Endothelial cell of umbilical vein (primary cell): ENCODE measurements around the gene PRKCD. TPM values are rescaled to one million over a fixed set of nuclear protein-coding genes. Genes with fewer than 3 reads are reported as not detected.

Source experiments
- BruUV-seq: library from RNA; stranded (reverse); fragments of 400-500 nt; replicated peaks from 2 replicates; lab custom pipeline; 2021; lab: Mats Ljungman, UMichigan
- CTCF ChIA-PET: fragments of 300-600, 350-600 bp; sonication (Branson Sonifier 250); formaldehyde crosslinking; loops from one replicate; lab custom pipeline; 2021; ENCODE audit warnings: antibody characterized with exemption, inconsistent platforms; lab: Charles Lee
- POLR2A ChIA-PET: fragments of 300-600, 350-600 bp; sonication (Branson Sonifier 250); formaldehyde crosslinking; loops from one replicate; lab custom pipeline; 2021; ENCODE audit warnings: antibody characterized with exemption, inconsistent platforms; lab: Charles Lee
- DNase-seq: peaks from one replicate; pipeline ENCODE4 v3.0.0-alpha.2; 2011; ENCODE audit warnings: low read depth, low spot score
- FAIRE-seq: peaks from 2 replicates; lab custom pipeline; 2011; peaks lifted over from hg19 to GRCh38; lab: Jason Lieb, UNC
- H2AFZ ChIP-seq: 2 replicates; pipeline ENCODE4 v1.6.0; 2012; ENCODE audit warnings: low read depth, low read length, control low read depth, inconsistent platforms
- H3K27ac ChIP-seq: 2 replicates; pipeline ENCODE4 v1.5.1; 2011; ENCODE audit warnings: low read depth, mild to moderate bottlenecking, control low read depth, low read length, moderate library complexity; ENCODE audit not compliant: insufficient read depth
- H3K27me3 ChIP-seq, 2 experiments: 2 replicates each; pipeline versions ENCODE4 v1.6.0 to v1.6.1; 2011; ENCODE audit warnings: low read length in 2 of 2, mixed read lengths in 1 of 2; ENCODE audit not compliant: control insufficient read depth in 2 of 2, insufficient read depth in 2 of 2
- H3K36me3 ChIP-seq, 2 experiments: 2 replicates in 1 of 2; 3 replicates in 1 of 2; pipeline ENCODE4 v1.5.1; 2011; ENCODE audit warnings: low read length in 2 of 2, mild to moderate bottlenecking in 1 of 2, moderate library complexity in 1 of 2; ENCODE audit not compliant: control insufficient read depth in 2 of 2, insufficient read depth in 2 of 2; ENCODE audit errors: extremely low read depth in 1 of 2
- H3K4me1 ChIP-seq: 3 replicates; pipeline ENCODE4 v1.5.1; 2011; ENCODE audit warnings: mild to moderate bottlenecking, low read length; ENCODE audit not compliant: control insufficient read depth, insufficient read depth; ENCODE audit errors: extremely low read depth
- H3K4me2 ChIP-seq: 2 replicates; pipeline ENCODE4 v1.6.1; 2011; ENCODE audit warnings: low read length, control low read depth, mixed read lengths; ENCODE audit not compliant: insufficient read depth
- H3K4me3 ChIP-seq, 3 experiments: fragments of 200-600 bp in 1 of 3; sonication (generic), shearing (Covaris generic) in 1 of 3; replicated peaks in 1 of 3; 2 replicates each; pipeline ENCODE4 v1.5.1; 2011 to 2016; ENCODE audit warnings: control low read depth in 3 of 3, low read length in 3 of 3, mild to moderate bottlenecking in 2 of 3, inconsistent platforms in 1 of 3, low read depth in 1 of 3, moderate library complexity in 1 of 3; ENCODE audit not compliant: insufficient read depth in 1 of 3
- H3K79me2 ChIP-seq: 2 replicates; pipeline ENCODE4 v1.6.0; 2012; ENCODE audit warnings: low read length, inconsistent platforms; ENCODE audit not compliant: control insufficient read depth, insufficient read depth
- H3K9ac ChIP-seq: replicated peaks from 2 replicates; pipeline ENCODE3; 2011; ENCODE audit warnings: low read length, control low read depth; ENCODE audit not compliant: insufficient read depth; ENCODE audit errors: extremely low read depth
- H3K9me1 ChIP-seq: replicated peaks from 3 replicates; pipeline ENCODE4 v1.6.0; 2011; ENCODE audit warnings: mild to moderate bottlenecking, low read length; ENCODE audit not compliant: control insufficient read depth, insufficient read depth; ENCODE audit errors: extremely low read depth
- H3K9me3 ChIP-seq: replicated peaks from 2 replicates; pipeline ENCODE4 v1.5.1; 2012; ENCODE audit warnings: low read length, inconsistent platforms; ENCODE audit not compliant: control insufficient read depth, insufficient read depth
- H4K20me1 ChIP-seq: replicated peaks from 2 replicates; pipeline ENCODE3; 2011; ENCODE audit warnings: mild to moderate bottlenecking, low read length; ENCODE audit not compliant: control insufficient read depth, insufficient read depth; ENCODE audit errors: extremely low read depth
- GATA2 ChIP-seq: IDR thresholded peaks from 2 replicates; pipeline ENCODE4 v1.7.0; 2011; ENCODE audit warnings: low read depth, mild to moderate bottlenecking, moderate library complexity, mixed read lengths, low read length; ENCODE audit not compliant: insufficient read length, insufficient read depth
- JUN ChIP-seq: IDR thresholded peaks from 2 replicates; pipeline ENCODE4 v1.6.1; 2011; ENCODE audit warnings: borderline replicate concordance, low read depth; ENCODE audit not compliant: insufficient read length, insufficient read depth
- MYC ChIP-seq: IDR thresholded peaks from one replicate; pipeline ENCODE4 v1.6.1; 2011; ENCODE audit warnings: mild to moderate bottlenecking, low read depth, low read length
- POLR2AphosphoS5 ChIP-seq: IDR thresholded peaks from 2 replicates; pipeline ENCODE4 v1.6.1; 2012; ENCODE audit warnings: low read depth, mild to moderate bottlenecking, control low read depth, low read length, moderate library complexity; ENCODE audit not compliant: insufficient read depth
- dilution Hi-C: fragments of 300-500 bp; cut with MboI; formaldehyde crosslinking; loops from one replicate; pipeline ENCODE4 v1.15.0; 2019; ENCODE audit warnings: low sequenced_read_pairs; ENCODE audit not compliant: extremely low pct_ligation_motif_present
- intact Hi-C: fragments of 100-400 bp; cut with micrococcal nuclease; formaldehyde crosslinking; loops from one replicate; pipeline ENCODE4 v1.10.0; 2022
- polyA plus RNA-seq, 4 experiments: library from polyadenylated mRNA; depleted of rRNA in 3 of 4; stranded (reverse) in 3 of 4; unstranded in 1 of 4; fragments of >200 nt; gene quantifications; 2 replicates each; pipeline versions ENCODE4 v1.2.1 to v1.2.3, GENCODE V29; 2011 to 2012; ENCODE audit warnings: missing spikeins in 1 of 4
- total RNA-seq: library from RNA; stranded (reverse); gene quantifications from 2 replicates; pipeline ENCODE4 v1.2.3, GENCODE V29; 2021
- TF ChIP-seq, protein P1 (sequence below): IDR thresholded peaks from 2 replicates; pipeline ENCODE4 v1.6.1; 2011; ENCODE audit not compliant: insufficient read depth, insufficient read length

The PRKCD gene
- total and polyA plus RNA-seq, 2 donors (not counting 3 experiments of a cell fraction or from before 2014, with no cell fraction given) = 15.5 to 19.0 TPM

DNA sequence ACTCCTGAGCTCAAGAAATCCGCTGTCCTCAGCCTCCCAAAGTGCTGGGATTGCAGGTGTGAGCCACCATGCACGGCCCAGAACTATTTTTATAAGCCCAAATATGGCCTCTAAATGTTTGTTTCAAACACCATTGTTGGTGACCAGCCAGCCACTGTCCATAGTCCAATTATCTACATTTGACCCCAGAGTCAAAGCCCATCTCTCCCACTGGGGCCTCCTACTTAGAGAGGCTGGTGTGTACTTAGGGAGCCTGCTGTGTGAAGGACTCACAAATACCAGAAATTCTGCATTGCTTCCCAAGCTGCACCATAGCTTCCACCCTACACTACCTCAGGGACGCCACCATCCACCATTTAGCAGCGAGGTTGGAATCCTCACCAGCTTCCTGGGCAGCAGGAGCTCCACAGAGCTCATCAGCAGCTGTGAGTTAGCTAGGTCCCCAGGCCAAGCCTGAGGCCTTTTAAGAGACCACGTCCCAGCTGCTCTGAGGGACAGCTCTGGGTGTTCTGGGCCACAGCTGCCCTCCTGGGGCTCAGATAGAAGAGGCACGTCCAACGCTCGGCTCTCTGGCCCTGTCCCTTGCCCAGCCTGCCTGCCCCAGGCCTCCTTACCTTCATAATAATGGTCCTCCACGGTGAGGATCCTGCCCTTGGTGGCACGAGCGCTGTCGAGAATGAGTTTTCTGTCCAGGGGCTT, 65.3 kb downstream of the PRKCD start:
- DNase-seq (no peak), FAIRE-seq (no peak)
- no peak for TF ChIP-seq GATA2
- TF ChIP-seq, protein P1, sequence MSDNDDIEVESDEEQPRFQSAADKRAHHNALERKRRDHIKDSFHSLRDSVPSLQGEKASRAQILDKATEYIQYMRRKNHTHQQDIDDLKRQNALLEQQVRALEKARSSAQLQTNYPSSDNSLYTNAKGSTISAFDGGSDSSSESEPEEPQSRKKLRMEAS = no peak
- Histone ChIP-seq H3K4me3 (no peak overlapping the region), H4K20me1 (no peaks in the 10 kb centered on the region), H3K27me3 (no peaks in the 10 kb centered on the region), H3K27ac (no peak overlapping the region), H3K79me2 (peaks cover 2% of the 10 kb centered on the region), H2AFZ (no peak overlapping the region), H3K36me3 (peaks cover 59 to 72% of the 10 kb centered on the region in 2 experiments), H3K9ac (no peak overlapping the region), H3K4me2 (no peak overlapping the region), H3K9me3 (no peaks in the 10 kb centered on the region), H3K4me1 (no peaks in the 10 kb centered on the region), H3K9me1 (no peaks in the 10 kb centered on the region)
- BruUV-seq = no TSS peak
- ChIA-PET CTCF (interaction anchor here (0.9 kb wide), 1 partner anchor 112 kb away, joined by 4 read pairs; no protein-coding TSS in a partner anchor), POLR2A (no interaction called here)
- intact Hi-C loops = no loop called here
- dilution Hi-C loops = no loop called here

DNA sequence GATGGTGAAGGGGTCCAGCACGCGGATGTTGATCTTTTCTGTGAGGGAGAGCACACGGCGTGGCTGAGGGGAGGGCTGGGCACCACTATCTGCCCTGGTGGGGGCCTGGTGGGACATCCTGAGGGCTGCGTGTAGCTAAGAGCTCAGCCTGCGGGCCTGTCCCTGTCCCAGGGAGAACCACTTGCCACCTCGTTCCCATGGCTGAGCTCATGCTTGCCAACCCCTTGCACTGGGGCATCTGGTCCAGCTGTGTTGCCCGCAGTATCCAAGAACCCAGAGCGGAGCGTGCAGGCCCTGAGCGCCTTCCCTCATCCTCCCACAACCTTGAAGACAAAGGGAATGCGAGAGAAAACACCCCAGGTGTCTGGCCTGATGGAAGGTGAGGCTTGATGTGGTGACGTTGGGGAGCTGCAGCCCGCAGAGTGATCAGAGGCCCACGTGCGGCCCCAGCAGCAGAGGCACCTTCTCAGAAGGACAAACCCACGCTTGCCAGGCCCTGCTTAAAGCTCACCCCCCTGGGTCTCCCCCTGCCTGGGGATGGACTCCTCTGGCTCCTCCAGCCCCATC, 65.9 kb downstream of the PRKCD start:
- Histone ChIP-seq H2AFZ (no peak overlapping the region), H3K9me1 (no peaks in the 10 kb centered on the region), H3K27ac (no peak overlapping the region), H3K9me3 (no peaks in the 10 kb centered on the region), H4K20me1 (no peaks in the 10 kb centered on the region), H3K4me2 (no peak overlapping the region), H3K9ac (no peak overlapping the region), H3K4me3 (no peak overlapping the region), H3K4me1 (no peaks in the 10 kb centered on the region), H3K27me3 (no peaks in the 10 kb centered on the region), H3K79me2 (peaks cover 2% of the 10 kb centered on the region), H3K36me3 (peaks cover 59 to 76% of the 10 kb centered on the region in 2 experiments)
- ChIA-PET CTCF (no interaction called here), POLR2A (no interaction called here)
- TF ChIP-seq JUN (no peak), POLR2AphosphoS5 (no peak), MYC (no peak)
- dilution Hi-C loops (no loop called here), intact Hi-C loops (no loop called here)
- FAIRE-seq = no peak
- BruUV-seq = no TSS peak
- no peak for DNase-seq
